B cell (primary cell): ENCODE measurements around the gene ALKBH2. TPM values are rescaled to one million over a fixed set of nuclear protein-coding genes. Genes with fewer than 3 reads are reported as not detected.

Experiments
- ATAC-seq: fragments of 200-7000 bp; cut with Tn5 transposase; one replicate; pipeline ENCODE4 v1.10.0; 2021; ENCODE audit warnings: low read depth, mild to moderate bottlenecking, moderate number of reproducible peaks, moderate library complexity
- CTCF ChIA-PET: fragments of 350-600 bp; sonication (Branson Sonifier 250); formaldehyde crosslinking; loops from one replicate; lab custom pipeline; 2021; ENCODE audit warnings: antibody characterized with exemption, inconsistent platforms; lab: Charles Lee
- POLR2A ChIA-PET: fragments of 350-600 bp; sonication (Branson Sonifier 250); formaldehyde crosslinking; loops from one replicate; lab custom pipeline; 2021; ENCODE audit warnings: antibody characterized with exemption; lab: Charles Lee
- DNase-seq: peaks from one replicate; pipeline ENCODE4 v3.0.0; 2013
- H2AFZ ChIP-seq: 2 replicates; pipeline ENCODE4 v1.6.1; 2012; ENCODE audit warnings: mild to moderate bottlenecking, low read depth, low read length; ENCODE audit not compliant: insufficient read depth, poor library complexity, severe bottlenecking
- H3K27ac ChIP-seq, 2 donors: 1 replicate in 1 of 2; 2 replicates in 1 of 2; pipeline ENCODE4 v1.5.1; 2012 to 2013; ENCODE audit warnings: low read length in 2 of 2, mild to moderate bottlenecking in 2 of 2, moderate library complexity in 1 of 2
- H3K27me3 ChIP-seq, 4 experiments: fragments of 200-600 bp in 1 of 4; sonication (generic) in 1 of 4; replicated peaks in 1 of 4; 1 replicate in 2 of 4; 2 replicates in 2 of 4; pipeline versions ENCODE4 v1.6.1 to v1.7.0; 2013 to 2016; ENCODE audit warnings: low read length in 3 of 4, mild to moderate bottlenecking in 2 of 4, mixed read lengths in 1 of 4, moderate library complexity in 1 of 4; ENCODE audit not compliant: insufficient read depth in 4 of 4, control insufficient read depth in 3 of 4; ENCODE audit errors: control extremely low read depth in 1 of 4
- H3K36me3 ChIP-seq, 2 experiments: replicated peaks in 1 of 2; 1 replicate in 1 of 2; 2 replicates in 1 of 2; pipeline versions ENCODE4 v1.6.1 to v1.7.1; 2013; ENCODE audit warnings: low read length in 1 of 2; ENCODE audit not compliant: insufficient read depth in 2 of 2, control insufficient read depth in 1 of 2; ENCODE audit errors: control extremely low read depth in 1 of 2, extremely low read depth in 1 of 2
- H3K4me1 ChIP-seq, 2 donors: fragments of 200-600 bp in 1 of 2; sonication (generic) in 1 of 2; 1 replicate in 1 of 2; 2 replicates in 1 of 2; pipeline versions ENCODE4 v1.5.1 to v1.6.1; 2013 to 2017; ENCODE audit warnings: low read length in 2 of 2; ENCODE audit not compliant: control insufficient read depth in 2 of 2, insufficient read depth in 2 of 2
- H3K4me2 ChIP-seq: replicated peaks from 2 replicates; pipeline ENCODE3; 2012; ENCODE audit warnings: mild to moderate bottlenecking, low read depth, low read length; ENCODE audit not compliant: poor library complexity, severe bottlenecking
- H3K4me3 ChIP-seq, 5 experiments: fragments of 200-600 bp in 1 of 5; sonication (generic) in 1 of 5; 1 replicate in 3 of 5; 2 replicates in 2 of 5; pipeline versions ENCODE4 v1.5.1 to v1.7.0; 2011 to 2016; ENCODE audit warnings: low read length in 4 of 5, mild to moderate bottlenecking in 4 of 5, low read depth in 2 of 5, control low read depth in 1 of 5, moderate library complexity in 1 of 5; ENCODE audit not compliant: insufficient read depth in 1 of 5; ENCODE audit errors: control extremely low read depth in 1 of 5, extremely low read depth in 1 of 5
- H3K79me2 ChIP-seq: fragments of 200-600 bp; sonication (generic); one replicate; pipeline ENCODE4 v1.6.0; 2016; ENCODE audit warnings: low read length; ENCODE audit not compliant: control insufficient read depth, insufficient read depth
- H3K9ac ChIP-seq: fragments of 200-600 bp; sonication (generic); 2 replicates; pipeline ENCODE4 v1.6.1; 2017; ENCODE audit warnings: mild to moderate bottlenecking, low read length, moderate library complexity
- H3K9me3 ChIP-seq, 3 donors: one replicate each; pipeline versions ENCODE4 v1.6.1 to v1.7.1; 2013; ENCODE audit warnings: low read length in 2 of 3; ENCODE audit not compliant: control insufficient read depth in 2 of 3, insufficient read depth in 1 of 3; ENCODE audit errors: control extremely low read depth in 1 of 3
- H4K20me1 ChIP-seq: 2 replicates; pipeline ENCODE4 v1.6.0; 2012; ENCODE audit warnings: mild to moderate bottlenecking, low read length; ENCODE audit not compliant: insufficient read depth, control insufficient read depth, poor library complexity, severe bottlenecking
- H3K27ac Mint-ChIP-seq: one replicate; pipeline ENCODE4 v1.8.0; 2021; ENCODE audit warnings: mixed read lengths
- H3K27me3 Mint-ChIP-seq: one replicate; pipeline ENCODE4 v1.8.0; 2021; ENCODE audit warnings: mixed read lengths
- H3K4me1 Mint-ChIP-seq: one replicate; pipeline ENCODE4 v1.8.0; 2021; ENCODE audit warnings: mixed read lengths
- H3K4me3 Mint-ChIP-seq: one replicate; pipeline ENCODE4 v1.8.0; 2021; ENCODE audit warnings: mixed read lengths
- H3K9me3 Mint-ChIP-seq: one replicate; pipeline ENCODE4 v1.8.0; 2022; ENCODE audit warnings: mixed read lengths; ENCODE audit not compliant: insufficient read depth
- CTCF ChIP-seq: fragments of 200-600 bp; IDR thresholded peaks from one replicate; pipeline ENCODE4 v1.8.0; 2022; ENCODE audit warnings: antibody characterized with exemption, mild to moderate bottlenecking
- EZH2 ChIP-seq: IDR thresholded peaks from 2 replicates; pipeline ENCODE4 v1.6.1; 2012; ENCODE audit warnings: borderline replicate concordance, low read depth, mild to moderate bottlenecking, moderate library complexity, low read length; ENCODE audit not compliant: insufficient read depth, poor library complexity, severe bottlenecking
- WGBS: methylation state at CpG from one replicate; pipeline ENCODE4 v1.1.5; 2013; ENCODE audit warnings: missing lambda C conversion rate; ENCODE audit not compliant: insufficient coverage; 5-methylcytosine and 5-hydroxymethylcytosine counted together
- intact Hi-C: fragments of 100-400 bp; cut with micrococcal nuclease; formaldehyde crosslinking; loops from one replicate; pipeline ENCODE4 v1.10.0; 2022
- polyA plus RNA-seq: library from polyadenylated mRNA; depleted of rRNA; stranded (reverse); fragments of >200 nt; gene quantifications from 2 replicates; pipeline ENCODE4 v1.2.3, GENCODE V29; 2012
- total RNA-seq, 2 donors: library from RNA; stranded (reverse); fragments of 120-200 nt in 1 of 2; gene quantifications; 1 replicate in 1 of 2; 2 replicates in 1 of 2; pipeline versions ENCODE4 v1.2.3 to v1.2.4, GENCODE V29; 2013 to 2022

The ALKBH2 gene
- total and polyA plus RNA-seq, 2 donors (not counting 1 experiment from before 2014, with no cell fraction given) = 14.6 TPM

- H3K9me3 ChIP-seq = no peaks in the 10 kb centered on the region
- intact Hi-C loops = no loop called here
- ChIA-PET POLR2A (no interaction called here), CTCF (interaction anchor here (4.0 kb wide), 1 partner anchor 279 kb away, joined by 25 read pairs; no protein-coding TSS in a partner anchor)
- no CpG with 5 or more reads among the region's 2 CpGs for WGBS
- no peaks in the 10 kb centered on the region for H3K79me2 ChIP-seq
- no peaks in the 10 kb centered on the region for H3K36me3 ChIP-seq
- H4K20me1 ChIP-seq = no peaks in the 10 kb centered on the region
- peaks cover 0 to 3% of the 10 kb centered on the region in 2 donors for H3K4me1 ChIP-seq
- no peak overlapping the region for H3K4me3 ChIP-seq
- DNase-seq (no peak), ATAC-seq (no peak)
- Mint-ChIP-seq H3K9me3 (no peaks in the 10 kb centered on the region), H3K4me3 (no peak overlapping the region), H3K27me3 (no peaks in the 10 kb centered on the region), H3K4me1 (peaks cover 10% of the 10 kb centered on the region), H3K27ac (no peak overlapping the region)
- no peak overlapping the region for H3K4me2 ChIP-seq
- no peak overlapping the region for H3K27ac ChIP-seq
- TF ChIP-seq EZH2 = no peak
- no peak for TF ChIP-seq CTCF
- no peaks in the 10 kb centered on the region for H3K27me3 ChIP-seq
- no peak overlapping the region for H2AFZ ChIP-seq
- no peak overlapping the region for H3K9ac ChIP-seq
These were observed 21.4 kb upstream of the ALKBH2 start for GRCh38 chr12:109114644-109115043.

- intact Hi-C loops = loop anchor here (2.0 kb wide), 1 partner anchor 279 kb away; no protein-coding TSS in a partner anchor
- Mint-ChIP-seq H3K27ac (no peak overlapping the region), H3K9me3 (no peaks in the 10 kb centered on the region), H3K4me1 (peaks cover 10% of the 10 kb centered on the region), H3K27me3 (no peaks in the 10 kb centered on the region), H3K4me3 (no peak overlapping the region)
- Histone ChIP-seq H3K79me2 (no peaks in the 10 kb centered on the region), H3K9ac (no peak overlapping the region), H3K4me1 (peaks cover 0 to 3% of the 10 kb centered on the region in 2 donors), H4K20me1 (no peaks in the 10 kb centered on the region), H2AFZ (no peak overlapping the region), H3K36me3 (no peaks in the 10 kb centered on the region), H3K9me3 (no peaks in the 10 kb centered on the region), H3K27me3 (no peaks in the 10 kb centered on the region), H3K4me2 (no peak overlapping the region), H3K4me3 (no peak overlapping the region), H3K27ac (no peak overlapping the region)
- ChIA-PET POLR2A (no interaction called here), CTCF (interaction anchor here (0.5 to 4.0 kb wide), 2 partner anchors 11 to 280 kb away, joined by 3 to 25 read pairs; no protein-coding TSS in a partner anchor)
- WGBS = 100% methylated on average over 4 of the region's 5 CpGs
- ATAC-seq (no peak), DNase-seq (no peak)
- TF ChIP-seq CTCF (no peak), EZH2 (no peak)
These were observed 20.5 kb upstream of the ALKBH2 start for GRCh38 chr12:109113661-109114321.
